Hepatocyte (in vitro differentiated cells): ENCODE measurements around the gene ZBED4. TPM values are rescaled to one million over a fixed set of nuclear protein-coding genes. Genes with fewer than 3 reads are reported as not detected.
"Not testable (repeated sequence)": the region's sequence is repeated elsewhere in the genome, so short reads cannot be mapped to it uniquely, and the experiment has no call there.

ENCODE experiments used
- DNase-seq: peaks from one replicate; pipeline ENCODE4 v3.0.0-alpha.2; 2016; ENCODE audit warnings: low spot score
- H2AFZ ChIP-seq: fragments of 200-600 bp; sonication (generic); 2 replicates; pipeline ENCODE4 v1.6.0; 2016; ENCODE audit warnings: antibody characterized with exemption, mild to moderate bottlenecking
- H3K27ac ChIP-seq: fragments of 200-600 bp; sonication (generic); 2 replicates; pipeline ENCODE4 v1.5.1; 2016; ENCODE audit warnings: mild to moderate bottlenecking
- H3K27me3 ChIP-seq: fragments of 200-600 bp; sonication (generic); 2 replicates; pipeline ENCODE4 v1.6.1; 2016
- H3K36me3 ChIP-seq: fragments of 200-600 bp; sonication (generic); replicated peaks from 2 replicates; pipeline ENCODE4 v1.5.1; 2016; ENCODE audit warnings: low read depth; ENCODE audit not compliant: insufficient read depth
- H3K4me1 ChIP-seq: fragments of 200-600 bp; sonication (generic); 2 replicates; pipeline ENCODE4 v1.5.1; 2016; ENCODE audit warnings: mild to moderate bottlenecking, moderate library complexity; ENCODE audit not compliant: insufficient read depth
- H3K4me2 ChIP-seq: fragments of 200-600 bp; sonication (generic); 2 replicates; pipeline ENCODE4 v1.6.0; 2016
- H3K4me3 ChIP-seq: fragments of 200-600 bp; sonication (generic); 2 replicates; pipeline ENCODE4 v1.5.1; 2016; ENCODE audit warnings: mild to moderate bottlenecking
- H3K79me2 ChIP-seq: fragments of 200-600 bp; sonication (generic); 2 replicates; pipeline ENCODE4 v1.6.0; 2017; ENCODE audit warnings: mild to moderate bottlenecking
- H3K9me2 ChIP-seq: fragments of 200-600 bp; sonication (generic); replicated peaks from 2 replicates; pipeline ENCODE4 v1.6.0; 2017; ENCODE audit warnings: mild to moderate bottlenecking; ENCODE audit not compliant: insufficient read depth
- H3K9me3 ChIP-seq: fragments of 200-600 bp; sonication (generic); 2 replicates; pipeline ENCODE4 v1.5.1; 2016; ENCODE audit warnings: low read depth, mild to moderate bottlenecking
- H4K20me1 ChIP-seq: fragments of 200-600 bp; sonication (generic); 2 replicates; pipeline ENCODE4 v1.6.0; 2016; ENCODE audit warnings: mild to moderate bottlenecking; ENCODE audit not compliant: insufficient read depth, poor library complexity, severe bottlenecking
- EZH2 ChIP-seq: fragments of 200-600 bp; sonication (generic); IDR thresholded peaks from 2 replicates; pipeline ENCODE4 v1.6.1; 2016; ENCODE audit warnings: antibody characterized with exemption, mild to moderate bottlenecking, borderline replicate concordance
- EZH2phosphoT487 ChIP-seq: fragments of 200-600 bp; sonication (generic); IDR thresholded peaks from one replicate; pipeline ENCODE4 v1.6.1; 2018; ENCODE audit warnings: antibody characterized with exemption, mild to moderate bottlenecking, low read depth, moderate library complexity; ENCODE audit not compliant: unreplicated experiment, severe bottlenecking
- WGBS: methylation state at CpG from one replicate; pipeline ENCODE4 v1.1.6; 2016; ENCODE audit warnings: low lambda C conversion rate; ENCODE audit errors: missing lambda C conversion rate; 5-methylcytosine and 5-hydroxymethylcytosine counted together
- polyA plus RNA-seq: library from polyadenylated mRNA; unstranded; fragments of >200 nt; fragmentation: Nextera tagmentation; extraction: Ambion mirVana; gene quantifications from 2 replicates; pipeline ENCODE4 v1.2.1, GENCODE V29; 2016
- total RNA-seq: library from RNA; depleted of rRNA; stranded (reverse); fragments of >200 nt; gene quantifications from 2 replicates; pipeline ENCODE4 v1.2.3, GENCODE V29; 2014
- TF ChIP-seq, protein P1 (sequence below): fragments of 200-600 bp; sonication (generic); IDR thresholded peaks from 2 replicates; pipeline ENCODE4 v1.5.1; 2016; ENCODE audit warnings: antibody characterized with exemption, mild to moderate bottlenecking; ENCODE audit not compliant: poor library complexity

The ZBED4 gene
- total and polyA plus RNA-seq, 2 experiments from 2014 or later = 14.9 to 16.3 TPM

DNA sequence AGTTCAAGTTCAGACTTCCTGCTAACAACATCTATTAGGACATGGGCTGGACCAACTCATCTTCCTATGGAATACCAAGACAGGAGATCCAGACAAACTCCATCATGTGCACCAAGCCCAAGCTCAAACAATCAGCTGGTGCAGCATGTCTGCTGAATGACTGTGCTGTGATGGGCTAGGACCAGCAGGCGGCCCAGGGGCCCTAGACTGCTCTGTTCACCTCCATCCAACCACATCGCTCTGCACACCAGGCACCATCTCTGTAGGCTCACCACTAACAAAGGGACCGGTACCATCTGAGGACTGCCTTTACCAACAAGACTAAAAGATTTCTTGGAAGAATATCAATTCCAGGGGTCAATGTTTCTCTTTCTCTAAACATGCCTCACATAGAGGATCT lies 36.3 kb upstream of the ZBED4 start:
- no peak overlapping the region for H2AFZ ChIP-seq
- no peaks in the 10 kb centered on the region for H3K9me3 ChIP-seq
- peaks cover 100% of the 10 kb centered on the region for H4K20me1 ChIP-seq
- no peak overlapping the region for H3K4me2 ChIP-seq
- no peaks in the 10 kb centered on the region for H3K4me1 ChIP-seq
- no peak overlapping the region for H3K4me3 ChIP-seq
- no peaks in the 10 kb centered on the region for H3K36me3 ChIP-seq
- no peaks in the 10 kb centered on the region for H3K27me3 ChIP-seq
- H3K9me2 ChIP-seq = no peaks in the 10 kb centered on the region
- TF ChIP-seq EZH2 (no peak), EZH2phosphoT487 (no peak)
- TF ChIP-seq, protein P1, sequence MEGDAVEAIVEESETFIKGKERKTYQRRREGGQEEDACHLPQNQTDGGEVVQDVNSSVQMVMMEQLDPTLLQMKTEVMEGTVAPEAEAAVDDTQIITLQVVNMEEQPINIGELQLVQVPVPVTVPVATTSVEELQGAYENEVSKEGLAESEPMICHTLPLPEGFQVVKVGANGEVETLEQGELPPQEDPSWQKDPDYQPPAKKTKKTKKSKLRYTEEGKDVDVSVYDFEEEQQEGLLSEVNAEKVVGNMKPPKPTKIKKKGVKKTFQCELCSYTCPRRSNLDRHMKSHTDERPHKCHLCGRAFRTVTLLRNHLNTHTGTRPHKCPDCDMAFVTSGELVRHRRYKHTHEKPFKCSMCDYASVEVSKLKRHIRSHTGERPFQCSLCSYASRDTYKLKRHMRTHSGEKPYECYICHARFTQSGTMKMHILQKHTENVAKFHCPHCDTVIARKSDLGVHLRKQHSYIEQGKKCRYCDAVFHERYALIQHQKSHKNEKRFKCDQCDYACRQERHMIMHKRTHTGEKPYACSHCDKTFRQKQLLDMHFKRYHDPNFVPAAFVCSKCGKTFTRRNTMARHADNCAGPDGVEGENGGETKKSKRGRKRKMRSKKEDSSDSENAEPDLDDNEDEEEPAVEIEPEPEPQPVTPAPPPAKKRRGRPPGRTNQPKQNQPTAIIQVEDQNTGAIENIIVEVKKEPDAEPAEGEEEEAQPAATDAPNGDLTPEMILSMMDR = no peak
- no peak for DNase-seq
- WGBS = 98% methylated on average over 3 of the region's 3 CpGs
- H3K27ac ChIP-seq = no peak overlapping the region
- H3K79me2 ChIP-seq = peaks cover 100% of the 10 kb centered on the region

DNA sequence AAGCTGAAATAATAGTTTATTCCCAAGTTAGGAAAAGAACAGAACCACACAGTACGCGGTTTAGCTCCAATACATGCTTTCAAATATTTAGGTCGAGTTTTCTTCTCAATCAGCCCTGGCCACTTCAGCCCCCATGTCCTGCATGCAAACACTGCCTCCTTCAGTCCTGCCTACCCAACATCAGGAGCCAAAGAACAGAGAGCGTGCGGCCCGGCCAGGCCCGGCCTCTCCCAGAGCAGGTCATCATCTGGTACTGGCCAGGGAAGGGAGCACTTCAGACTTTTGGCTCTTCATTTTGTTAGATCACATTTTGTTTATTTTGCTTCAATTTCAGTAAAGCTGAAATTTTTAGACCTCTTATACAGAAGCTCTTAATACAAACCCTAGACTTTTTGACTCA lies 32.7 kb upstream of the ZBED4 start:
- no peaks in the 10 kb centered on the region for H3K9me3 ChIP-seq
- H3K4me1 ChIP-seq = peaks cover 20% of the 10 kb centered on the region
- no peaks in the 10 kb centered on the region for H3K9me2 ChIP-seq
- no peaks in the 10 kb centered on the region for H3K27me3 ChIP-seq
- no peaks in the 10 kb centered on the region for H3K36me3 ChIP-seq
- H3K4me3 ChIP-seq = no peak overlapping the region
- no peak for DNase-seq
- peaks cover 100% of the 10 kb centered on the region for H3K79me2 ChIP-seq
- H3K4me2 ChIP-seq = no peak overlapping the region
- no peak overlapping the region for H3K27ac ChIP-seq
- no peak overlapping the region for H2AFZ ChIP-seq
- TF ChIP-seq EZH2 (no peak), EZH2phosphoT487 (no peak)
- TF ChIP-seq, protein P1 = no peak
- peaks cover 100% of the 10 kb centered on the region for H4K20me1 ChIP-seq
- WGBS = 95% methylated on average over 7 of the region's 7 CpGs

DNA sequence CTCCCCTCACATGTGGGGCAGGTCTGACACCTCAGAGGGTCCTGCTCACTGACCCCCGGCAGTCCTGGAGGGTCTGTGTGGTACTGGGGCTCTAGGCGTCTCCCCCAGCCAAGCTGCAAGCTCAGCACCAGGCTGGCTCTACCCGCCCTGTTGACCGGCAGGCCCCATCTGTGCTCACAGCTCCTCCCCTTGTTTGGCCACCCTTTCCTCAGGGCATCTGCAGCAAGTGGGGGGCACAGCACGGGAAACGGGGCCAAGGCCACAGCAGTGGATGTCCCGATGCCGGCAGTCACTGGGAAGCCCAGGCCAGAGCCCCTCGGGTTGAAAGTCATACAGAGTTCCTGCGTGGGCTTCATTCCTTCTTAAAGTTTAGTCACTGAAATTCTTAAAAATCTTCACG lies 31.9 kb upstream of the ZBED4 start:
- not testable (repeated sequence) for H3K27me3 ChIP-seq, H2AFZ ChIP-seq, H3K36me3 ChIP-seq, H3K9me2 ChIP-seq, H3K27ac ChIP-seq, H3K4me3 ChIP-seq, H3K9me3 ChIP-seq, DNase-seq, H3K4me2 ChIP-seq
- H4K20me1 ChIP-seq = peaks cover 100% of the 10 kb centered on the region
- peaks cover 100% of the 10 kb centered on the region for H3K79me2 ChIP-seq
- 94% methylated on average over 11 of the region's 11 CpGs for WGBS
- H3K4me1 ChIP-seq = peaks cover 22% of the 10 kb centered on the region

DNA sequence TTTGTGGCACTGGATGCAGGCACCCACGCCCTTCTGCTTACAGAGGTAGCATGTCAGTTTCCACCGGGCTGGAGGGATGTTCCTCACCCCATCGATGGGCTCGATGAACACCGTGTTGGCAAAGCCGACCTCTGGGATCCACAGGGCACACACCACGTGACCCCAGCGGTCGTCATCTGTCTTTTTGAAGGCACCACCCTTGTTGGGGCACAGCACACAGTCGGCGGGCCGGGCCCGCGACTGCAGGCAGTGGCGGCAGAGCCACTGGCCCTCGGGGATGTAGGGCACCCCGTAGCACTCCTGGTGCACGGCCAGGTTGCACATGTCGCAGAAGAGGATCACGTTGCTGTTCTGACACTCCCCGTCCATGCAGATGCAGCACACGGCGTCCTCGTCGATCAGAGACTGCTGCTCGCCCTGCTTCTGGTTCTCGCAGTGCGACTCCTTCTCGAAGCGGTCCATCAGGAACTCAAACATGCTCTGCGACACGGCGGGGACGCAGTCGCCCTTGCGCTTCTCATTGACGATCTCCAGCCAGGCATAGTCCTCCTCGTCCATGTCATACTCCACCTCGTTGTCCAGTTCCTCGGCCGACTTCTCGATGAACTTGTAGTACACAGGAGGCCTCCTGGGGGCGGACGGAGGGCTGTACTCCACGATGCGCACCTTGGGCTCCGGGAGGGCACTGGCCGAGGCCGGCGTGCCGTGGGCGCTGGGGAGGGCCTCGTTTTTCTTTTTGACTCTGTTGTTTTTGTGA lies 30.2 kb upstream of the ZBED4 start:
- H3K4me1 ChIP-seq = peaks cover 22% of the 10 kb centered on the region
- H3K36me3 ChIP-seq = no peaks in the 10 kb centered on the region
- no peak overlapping the region for H3K4me3 ChIP-seq

More for the DNA sequence above, 30.2 kb upstream of the ZBED4 start:
- Histone ChIP-seq H3K9me2 (no peaks in the 10 kb centered on the region), H3K27me3 (no peaks in the 10 kb centered on the region), H3K27ac (no peak overlapping the region), H4K20me1 (peaks cover 85% of the 10 kb centered on the region), H3K4me2 (no peak overlapping the region), H3K9me3 (no peaks in the 10 kb centered on the region), H2AFZ (no peak overlapping the region), H3K79me2 (peaks cover 89% of the 10 kb centered on the region)
- DNase-seq = no peak
- TF ChIP-seq EZH2phosphoT487 = no peak
- TF ChIP-seq, protein P1 = no peak
- no peak for TF ChIP-seq EZH2
- WGBS = 95% methylated on average over 53 of the region's 53 CpGs
